DND-41 (cell line): ENCODE results near the gene POC1A.

Source experiments
- EZH2 ChIP-seq: IDR thresholded peaks from 3 replicates; pipeline ENCODE4 v1.6.1; 2012; ENCODE audit warnings: borderline replicate concordance, low read depth, mild to moderate bottlenecking, moderate library complexity, low read length, inconsistent platforms; ENCODE audit not compliant: severe bottlenecking
- TF ChIP-seq, protein P1 (sequence below): IDR thresholded peaks from 2 replicates; pipeline ENCODE4 v1.5.1; 2012; ENCODE audit warnings: borderline replicate concordance, low read length, moderate library complexity, mild to moderate bottlenecking; ENCODE audit not compliant: poor library complexity, severe bottlenecking; ENCODE audit errors: extremely low read depth

DNA sequence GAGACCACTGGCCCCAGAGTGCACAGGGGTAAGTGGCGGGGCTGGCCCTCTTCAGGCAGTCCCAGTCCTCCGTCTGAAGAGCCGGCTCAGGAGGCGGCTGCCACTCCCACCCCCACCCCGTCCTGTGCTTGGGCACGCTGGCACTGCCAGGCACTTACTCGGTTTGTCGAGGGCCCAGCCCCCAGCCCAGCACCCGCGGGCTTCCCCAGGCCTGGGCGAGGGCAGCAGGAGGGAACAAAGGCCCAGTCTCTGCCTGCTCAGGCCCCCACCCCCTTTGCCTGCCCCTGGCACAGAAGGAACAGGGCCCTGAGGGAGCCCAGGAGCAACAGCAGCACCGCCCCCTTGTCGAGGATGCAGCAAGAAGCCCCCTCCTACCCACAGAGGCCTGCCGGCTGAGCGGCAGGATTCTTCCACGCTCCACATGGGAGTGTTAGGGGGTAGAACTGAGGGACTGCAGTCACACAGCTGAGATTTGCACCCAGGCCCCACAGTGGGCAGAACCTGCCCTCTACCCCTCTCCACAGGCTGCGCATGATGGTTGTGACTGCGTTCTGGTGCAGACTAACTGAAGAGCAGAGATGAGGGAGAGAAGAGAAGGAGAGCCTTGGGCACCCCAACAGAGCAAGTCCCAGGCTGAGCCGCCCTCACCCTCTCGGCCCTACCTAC, 106.8 kb downstream of the POC1A start:
- TF ChIP-seq, protein P1, sequence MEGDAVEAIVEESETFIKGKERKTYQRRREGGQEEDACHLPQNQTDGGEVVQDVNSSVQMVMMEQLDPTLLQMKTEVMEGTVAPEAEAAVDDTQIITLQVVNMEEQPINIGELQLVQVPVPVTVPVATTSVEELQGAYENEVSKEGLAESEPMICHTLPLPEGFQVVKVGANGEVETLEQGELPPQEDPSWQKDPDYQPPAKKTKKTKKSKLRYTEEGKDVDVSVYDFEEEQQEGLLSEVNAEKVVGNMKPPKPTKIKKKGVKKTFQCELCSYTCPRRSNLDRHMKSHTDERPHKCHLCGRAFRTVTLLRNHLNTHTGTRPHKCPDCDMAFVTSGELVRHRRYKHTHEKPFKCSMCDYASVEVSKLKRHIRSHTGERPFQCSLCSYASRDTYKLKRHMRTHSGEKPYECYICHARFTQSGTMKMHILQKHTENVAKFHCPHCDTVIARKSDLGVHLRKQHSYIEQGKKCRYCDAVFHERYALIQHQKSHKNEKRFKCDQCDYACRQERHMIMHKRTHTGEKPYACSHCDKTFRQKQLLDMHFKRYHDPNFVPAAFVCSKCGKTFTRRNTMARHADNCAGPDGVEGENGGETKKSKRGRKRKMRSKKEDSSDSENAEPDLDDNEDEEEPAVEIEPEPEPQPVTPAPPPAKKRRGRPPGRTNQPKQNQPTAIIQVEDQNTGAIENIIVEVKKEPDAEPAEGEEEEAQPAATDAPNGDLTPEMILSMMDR: no peak
- TF ChIP-seq EZH2: no peak
